IMR-90 (cell line): ENCODE results near the gene COL1A1.

Experiments used
- BHLHE40 ChIP-seq: fragments of 150-350 bp; IDR thresholded peaks from 2 replicates; pipeline ENCODE4 v1.6.1; 2016; ENCODE audit warnings: mild to moderate bottlenecking, low read depth, low read length
- CEBPB ChIP-seq: IDR thresholded peaks from 2 replicates; pipeline ENCODE4 v1.6.1; 2012; ENCODE audit warnings: low read depth, low read length, improper control_type of control experiment
- FOS ChIP-seq: fragments of 150-350 bp; IDR thresholded peaks from 2 replicates; pipeline ENCODE4 v1.6.1; 2016; ENCODE audit warnings: low read depth, low read length
- MAFK ChIP-seq: IDR thresholded peaks from 2 replicates; pipeline ENCODE4 v1.6.1; 2012; ENCODE audit warnings: low read depth, low read length, improper control_type of control experiment
- MXI1 ChIP-seq: IDR thresholded peaks from 2 replicates; pipeline ENCODE4 v1.6.1; 2012; ENCODE audit warnings: low read depth, mild to moderate bottlenecking, low read length, moderate library complexity, borderline replicate concordance
- NFE2L2 ChIP-seq: fragments of 150-350 bp; IDR thresholded peaks from 2 replicates; pipeline ENCODE4 v1.6.1; 2016; ENCODE audit warnings: low read depth, mild to moderate bottlenecking, low read length
- POLR2A ChIP-seq: IDR thresholded peaks from 2 replicates; pipeline ENCODE4 v1.6.1; 2012; ENCODE audit warnings: mild to moderate bottlenecking, low read depth, low read length
- RAD21 ChIP-seq: IDR thresholded peaks from 2 replicates; pipeline ENCODE4 v1.6.1; 2012; ENCODE audit warnings: low read length, improper control_type of control experiment
- RCOR1 ChIP-seq: IDR thresholded peaks from 2 replicates; pipeline ENCODE4 v1.6.1; 2012; ENCODE audit warnings: mild to moderate bottlenecking, low read length, improper control_type of control experiment; ENCODE audit not compliant: insufficient replicate concordance
- RFX5 ChIP-seq: IDR thresholded peaks from 2 replicates; pipeline ENCODE4 v1.8.0; 2012; ENCODE audit warnings: low read depth, mild to moderate bottlenecking, low read length, moderate library complexity
- SMC3 ChIP-seq: fragments of 150-350 bp; IDR thresholded peaks from 2 replicates; pipeline ENCODE4 v1.6.1; 2016; ENCODE audit warnings: low read depth, mild to moderate bottlenecking, antibody characterized with exemption, low read length, moderate library complexity
- TF ChIP-seq, protein P1 (sequence below): conservative IDR thresholded peaks from 2 replicates; pipeline ENCODE4 v1.5.1; 2012; ENCODE audit warnings: mild to moderate bottlenecking, low read depth, low read length, improper control_type of control experiment
- TF ChIP-seq, protein P2 (sequence below): fragments of 150-350 bp; IDR thresholded peaks from 2 replicates; pipeline ENCODE4 v1.6.1; 2017; ENCODE audit warnings: mild to moderate bottlenecking, antibody characterized with exemption, low read length, low read depth

DNA sequence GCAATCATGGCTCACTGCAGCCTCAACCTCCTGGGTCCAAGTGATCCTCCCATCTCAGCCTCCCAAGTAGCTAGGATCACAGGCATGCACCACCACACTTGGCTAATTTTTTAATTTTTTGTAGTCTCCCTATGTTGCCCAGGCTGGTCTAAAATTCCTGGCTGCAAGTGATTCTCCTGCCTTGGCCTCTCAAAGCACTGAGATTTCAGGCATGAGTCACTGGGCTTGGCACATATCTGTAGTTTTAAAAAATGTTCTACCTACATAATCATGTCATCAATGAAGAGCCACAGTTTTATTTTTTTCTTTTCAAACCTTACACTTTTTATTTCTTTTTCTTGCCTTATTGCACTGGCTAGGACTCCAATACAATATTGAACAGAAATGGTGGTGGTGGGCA is 33.1 kb upstream of the COL1A1 start:
- TF ChIP-seq, protein P1, sequence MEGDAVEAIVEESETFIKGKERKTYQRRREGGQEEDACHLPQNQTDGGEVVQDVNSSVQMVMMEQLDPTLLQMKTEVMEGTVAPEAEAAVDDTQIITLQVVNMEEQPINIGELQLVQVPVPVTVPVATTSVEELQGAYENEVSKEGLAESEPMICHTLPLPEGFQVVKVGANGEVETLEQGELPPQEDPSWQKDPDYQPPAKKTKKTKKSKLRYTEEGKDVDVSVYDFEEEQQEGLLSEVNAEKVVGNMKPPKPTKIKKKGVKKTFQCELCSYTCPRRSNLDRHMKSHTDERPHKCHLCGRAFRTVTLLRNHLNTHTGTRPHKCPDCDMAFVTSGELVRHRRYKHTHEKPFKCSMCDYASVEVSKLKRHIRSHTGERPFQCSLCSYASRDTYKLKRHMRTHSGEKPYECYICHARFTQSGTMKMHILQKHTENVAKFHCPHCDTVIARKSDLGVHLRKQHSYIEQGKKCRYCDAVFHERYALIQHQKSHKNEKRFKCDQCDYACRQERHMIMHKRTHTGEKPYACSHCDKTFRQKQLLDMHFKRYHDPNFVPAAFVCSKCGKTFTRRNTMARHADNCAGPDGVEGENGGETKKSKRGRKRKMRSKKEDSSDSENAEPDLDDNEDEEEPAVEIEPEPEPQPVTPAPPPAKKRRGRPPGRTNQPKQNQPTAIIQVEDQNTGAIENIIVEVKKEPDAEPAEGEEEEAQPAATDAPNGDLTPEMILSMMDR: no peak
- no peak for TF ChIP-seq RFX5
- TF ChIP-seq MAFK: no peak
- no peak for TF ChIP-seq POLR2A
- TF ChIP-seq, protein P2, sequence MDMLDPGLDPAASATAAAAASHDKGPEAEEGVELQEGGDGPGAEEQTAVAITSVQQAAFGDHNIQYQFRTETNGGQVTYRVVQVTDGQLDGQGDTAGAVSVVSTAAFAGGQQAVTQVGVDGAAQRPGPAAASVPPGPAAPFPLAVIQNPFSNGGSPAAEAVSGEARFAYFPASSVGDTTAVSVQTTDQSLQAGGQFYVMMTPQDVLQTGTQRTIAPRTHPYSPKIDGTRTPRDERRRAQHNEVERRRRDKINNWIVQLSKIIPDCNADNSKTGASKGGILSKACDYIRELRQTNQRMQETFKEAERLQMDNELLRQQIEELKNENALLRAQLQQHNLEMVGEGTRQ: no peak
- no peak for TF ChIP-seq FOS
- no peak for TF ChIP-seq MXI1
- no peak for TF ChIP-seq RCOR1
- TF ChIP-seq SMC3: no peak
- no peak for TF ChIP-seq RAD21
- no peak for TF ChIP-seq BHLHE40
- no peak for TF ChIP-seq NFE2L2
- TF ChIP-seq CEBPB: no peak
